IMR-90 (cell line): Measurements from ENCODE around the gene MYDGF.

Experiments
- BHLHE40 ChIP-seq: fragments of 150-350 bp; IDR thresholded peaks from 2 replicates; pipeline ENCODE4 v1.6.1; 2016; ENCODE audit warnings: mild to moderate bottlenecking, low read depth, low read length
- CEBPB ChIP-seq: IDR thresholded peaks from 2 replicates; pipeline ENCODE4 v1.6.1; 2012; ENCODE audit warnings: low read depth, low read length, improper control_type of control experiment
- ELK1 ChIP-seq: fragments of 150-350 bp; IDR thresholded peaks from 2 replicates; pipeline ENCODE4 v1.6.1; 2016; ENCODE audit warnings: low read depth, mild to moderate bottlenecking, low read length, moderate library complexity, borderline replicate concordance
- FOS ChIP-seq: fragments of 150-350 bp; IDR thresholded peaks from 2 replicates; pipeline ENCODE4 v1.6.1; 2016; ENCODE audit warnings: low read depth, low read length
- MAFK ChIP-seq: IDR thresholded peaks from 2 replicates; pipeline ENCODE4 v1.6.1; 2012; ENCODE audit warnings: low read depth, low read length, improper control_type of control experiment
- MAZ ChIP-seq: IDR thresholded peaks from 2 replicates; pipeline ENCODE4 v1.6.1; 2012; ENCODE audit warnings: low read depth, mild to moderate bottlenecking, low read length, improper control_type of control experiment, moderate library complexity, borderline replicate concordance
- NFE2L2 ChIP-seq: fragments of 150-350 bp; IDR thresholded peaks from 2 replicates; pipeline ENCODE4 v1.6.1; 2016; ENCODE audit warnings: low read depth, mild to moderate bottlenecking, low read length
- POLR2A ChIP-seq: IDR thresholded peaks from 2 replicates; pipeline ENCODE4 v1.6.1; 2012; ENCODE audit warnings: mild to moderate bottlenecking, low read depth, low read length
- RAD21 ChIP-seq: IDR thresholded peaks from 2 replicates; pipeline ENCODE4 v1.6.1; 2012; ENCODE audit warnings: low read length, improper control_type of control experiment
- RCOR1 ChIP-seq: IDR thresholded peaks from 2 replicates; pipeline ENCODE4 v1.6.1; 2012; ENCODE audit warnings: mild to moderate bottlenecking, low read length, improper control_type of control experiment; ENCODE audit not compliant: insufficient replicate concordance
- RFX5 ChIP-seq: IDR thresholded peaks from 2 replicates; pipeline ENCODE4 v1.8.0; 2012; ENCODE audit warnings: low read depth, mild to moderate bottlenecking, low read length, moderate library complexity
- SMC3 ChIP-seq: fragments of 150-350 bp; IDR thresholded peaks from 2 replicates; pipeline ENCODE4 v1.6.1; 2016; ENCODE audit warnings: low read depth, mild to moderate bottlenecking, antibody characterized with exemption, low read length, moderate library complexity
- USF2 ChIP-seq: fragments of 150-350 bp; IDR thresholded peaks from 2 replicates; pipeline ENCODE4 v1.6.1; 2017; ENCODE audit warnings: mild to moderate bottlenecking, antibody characterized with exemption, low read length, low read depth
- TF ChIP-seq, protein P1 (sequence below): conservative IDR thresholded peaks from 2 replicates; pipeline ENCODE4 v1.5.1; 2012; ENCODE audit warnings: mild to moderate bottlenecking, low read depth, low read length, improper control_type of control experiment

DNA sequence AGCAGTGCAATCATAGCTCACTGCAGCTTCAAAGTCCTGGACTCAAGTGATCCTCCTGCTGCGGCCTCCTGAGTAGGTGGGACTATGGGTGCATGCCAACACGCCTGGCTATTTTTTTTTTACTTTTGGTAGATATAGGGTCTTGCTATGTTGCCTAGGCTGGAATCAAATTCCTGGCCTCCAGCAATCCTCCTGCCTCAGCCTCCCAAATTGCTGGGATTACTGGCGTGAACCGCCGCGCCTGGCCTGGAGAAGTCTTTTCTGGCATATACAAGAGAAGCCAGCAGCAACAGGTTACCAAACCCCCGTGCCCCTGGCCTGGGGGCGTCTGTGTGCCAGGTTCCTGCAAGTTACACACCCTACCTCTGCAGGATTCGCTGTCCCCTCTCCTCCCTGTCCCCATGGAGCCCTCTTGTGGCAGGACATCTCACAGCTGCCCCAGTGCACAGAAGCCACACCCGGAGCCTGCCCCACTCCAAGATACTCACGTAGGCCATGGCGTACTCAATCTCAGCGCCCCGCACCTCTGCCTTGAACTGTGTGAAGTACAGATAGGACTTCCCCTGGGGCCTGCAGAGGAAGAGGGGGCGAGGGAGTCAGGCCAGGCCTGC, 9.9 kb downstream of the MYDGF start:
- TF ChIP-seq, protein P1, sequence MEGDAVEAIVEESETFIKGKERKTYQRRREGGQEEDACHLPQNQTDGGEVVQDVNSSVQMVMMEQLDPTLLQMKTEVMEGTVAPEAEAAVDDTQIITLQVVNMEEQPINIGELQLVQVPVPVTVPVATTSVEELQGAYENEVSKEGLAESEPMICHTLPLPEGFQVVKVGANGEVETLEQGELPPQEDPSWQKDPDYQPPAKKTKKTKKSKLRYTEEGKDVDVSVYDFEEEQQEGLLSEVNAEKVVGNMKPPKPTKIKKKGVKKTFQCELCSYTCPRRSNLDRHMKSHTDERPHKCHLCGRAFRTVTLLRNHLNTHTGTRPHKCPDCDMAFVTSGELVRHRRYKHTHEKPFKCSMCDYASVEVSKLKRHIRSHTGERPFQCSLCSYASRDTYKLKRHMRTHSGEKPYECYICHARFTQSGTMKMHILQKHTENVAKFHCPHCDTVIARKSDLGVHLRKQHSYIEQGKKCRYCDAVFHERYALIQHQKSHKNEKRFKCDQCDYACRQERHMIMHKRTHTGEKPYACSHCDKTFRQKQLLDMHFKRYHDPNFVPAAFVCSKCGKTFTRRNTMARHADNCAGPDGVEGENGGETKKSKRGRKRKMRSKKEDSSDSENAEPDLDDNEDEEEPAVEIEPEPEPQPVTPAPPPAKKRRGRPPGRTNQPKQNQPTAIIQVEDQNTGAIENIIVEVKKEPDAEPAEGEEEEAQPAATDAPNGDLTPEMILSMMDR: no peak; the same call in 1 of the 2 replicates
- TF ChIP-seq POLR2A (no peak), MAZ (no peak), RAD21 (0 out of 2 replicates have a peak, but pooled peaks have one; percentile 8), CEBPB (no peak), NFE2L2 (no peak), USF2 (no peak), RFX5 (no peak), ELK1 (no peak), FOS (no peak), SMC3 (no peak), RCOR1 (no peak), BHLHE40 (no peak), MAFK (no peak)
